ENCODE measurements around the gene CYYR1. TPM values are rescaled to one million over a fixed set of nuclear protein-coding genes. Genes with fewer than 3 reads are reported as not detected.
A peak's percentile ranks its signal among the peaks of the same experiment; 100 is the strongest.

Gene CYYR1
- total RNA-seq, 1 experiment from 2014 or later: not detected

GRCh38 chr21:26443291-26443690 is 129.8 kb downstream of the CYYR1 start:
- no peaks in the 10 kb centered on the region for H3K9me2 ChIP-seq (replicated peaks; ENCODE audit: low read length)
- TF ChIP-seq EZH2 (IDR thresholded peaks at IDR 0.05; ENCODE audit: low read length, unreplicated experiment) (no peak), CTCF (conservative IDR thresholded peaks at IDR 0.05; ENCODE audit: low read depth, low read length) (no peak), EZH2phosphoT487 (IDR thresholded peaks at IDR 0.05; ENCODE audit: borderline replicate concordance, low read length) (no peak)
- H3K27ac ChIP-seq (ENCODE audit: low read length): no peak overlapping the region; the same call in 1 of the 2 replicates
- ATAC-seq: peak; percentile 80
- no peaks in the 10 kb centered on the region for H4K20me1 ChIP-seq (ENCODE audit: low read length)
- DNase-seq: peak; percentile 43
- H3K4me3 ChIP-seq (ENCODE audit: low read length): no peak overlapping the region
- no peaks in the 10 kb centered on the region for H3K36me3 ChIP-seq (ENCODE audit: low read depth, low read length)
- no peaks in the 10 kb centered on the region for H3K79me2 ChIP-seq (ENCODE audit: low read length)
- peaks cover 12% of the 10 kb centered on the region; the same call in 1 of the 2 replicates for H3K4me1 ChIP-seq (ENCODE audit: insufficient read depth, low read length)
- H3K4me2 ChIP-seq (ENCODE audit: low read length): no peak overlapping the region
- no peak overlapping the region for H2AFZ ChIP-seq (ENCODE audit: low read length)
- intact Hi-C loops (cut with micrococcal nuclease): no loop called here
- no peaks in the 10 kb centered on the region for H3K27me3 ChIP-seq (ENCODE audit: low read length)
- ChIA-PET CTCF (no interaction called here), POLR2A (ENCODE audit: unreplicated experiment) (interaction anchor here (0.7 kb wide), 1 partner anchor 54 kb away, joined by 3 read pairs; no protein-coding TSS in a partner anchor)
- BruUV-seq (replicated peaks): no TSS peak
- H3F3A ChIP-seq (ENCODE audit: low read length, unreplicated experiment): no peaks in the 10 kb centered on the region
- no peaks in the 10 kb centered on the region for H3K9me3 ChIP-seq (ENCODE audit: low read length)
- H3K9ac ChIP-seq (ENCODE audit: low read length): no peak overlapping the region

- H3K36me3 ChIP-seq (ENCODE audit: low read depth, low read length): no peaks in the 10 kb centered on the region
- CTCF ChIA-PET: no interaction called here
- H3F3A ChIP-seq (ENCODE audit: low read length, unreplicated experiment): no peaks in the 10 kb centered on the region
- ATAC-seq (no peak), DNase-seq (no peak)
- intact Hi-C loops (cut with micrococcal nuclease): no loop called here
- no peaks in the 10 kb centered on the region for H3K27me3 ChIP-seq (ENCODE audit: low read length)
- no peaks in the 10 kb centered on the region for H3K79me2 ChIP-seq (ENCODE audit: low read length)
- H3K4me2 ChIP-seq (ENCODE audit: low read length): no peak overlapping the region
- H3K9me2 ChIP-seq (replicated peaks; ENCODE audit: low read length): no peaks in the 10 kb centered on the region
- no TSS peak for BruUV-seq (replicated peaks)
- no peaks in the 10 kb centered on the region for H3K9me3 ChIP-seq (ENCODE audit: low read length)
- no peaks in the 10 kb centered on the region for H4K20me1 ChIP-seq (ENCODE audit: low read length)
- H3K4me3 ChIP-seq (ENCODE audit: low read length): no peak overlapping the region
- H2AFZ ChIP-seq (ENCODE audit: low read length): no peak overlapping the region
- peaks cover 12% of the 10 kb centered on the region; the same call in 1 of the 2 replicates for H3K4me1 ChIP-seq (ENCODE audit: insufficient read depth, low read length)
- TF ChIP-seq EZH2 (IDR thresholded peaks at IDR 0.05; ENCODE audit: low read length, unreplicated experiment): no peak
- no peak for TF ChIP-seq CTCF (conservative IDR thresholded peaks at IDR 0.05; ENCODE audit: low read depth, low read length)
- no peak for TF ChIP-seq EZH2phosphoT487 (IDR thresholded peaks at IDR 0.05; ENCODE audit: borderline replicate concordance, low read length)
- no peak overlapping the region for H3K9ac ChIP-seq (ENCODE audit: low read length)
- H3K27ac ChIP-seq (ENCODE audit: low read length): no peak overlapping the region
- POLR2A ChIA-PET (ENCODE audit: unreplicated experiment): no interaction called here
Measured at GRCh38 chr21:26441149-26441548, 131.9 kb downstream of the CYYR1 start.

- ATAC-seq (no peak), DNase-seq (no peak)
- Histone ChIP-seq H3F3A (ENCODE audit: low read length, unreplicated experiment) (no peaks in the 10 kb centered on the region), H3K9me2 (replicated peaks; ENCODE audit: low read length) (no peaks in the 10 kb centered on the region), H3K4me2 (ENCODE audit: low read length) (no peak overlapping the region), H4K20me1 (ENCODE audit: low read length) (no peaks in the 10 kb centered on the region), H3K9me3 (ENCODE audit: low read length) (no peaks in the 10 kb centered on the region), H3K4me3 (ENCODE audit: low read length) (no peak overlapping the region), H3K79me2 (ENCODE audit: low read length) (no peaks in the 10 kb centered on the region), H3K9ac (ENCODE audit: low read length) (no peak overlapping the region), H3K36me3 (ENCODE audit: low read depth, low read length) (no peaks in the 10 kb centered on the region), H3K4me1 (ENCODE audit: insufficient read depth, low read length) (peaks cover 12% of the 10 kb centered on the region; the same call in 1 of the 2 replicates), H3K27me3 (ENCODE audit: low read length) (no peaks in the 10 kb centered on the region), H2AFZ (ENCODE audit: low read length) (no peak overlapping the region), H3K27ac (ENCODE audit: low read length) (no peak overlapping the region)
- ChIA-PET CTCF (no interaction called here), POLR2A (ENCODE audit: unreplicated experiment) (no interaction called here)
- intact Hi-C loops (cut with micrococcal nuclease): no loop called here
- no TSS peak for BruUV-seq (replicated peaks)
- TF ChIP-seq CTCF (conservative IDR thresholded peaks at IDR 0.05; ENCODE audit: low read depth, low read length) (no peak), EZH2phosphoT487 (IDR thresholded peaks at IDR 0.05; ENCODE audit: borderline replicate concordance, low read length) (no peak), EZH2 (IDR thresholded peaks at IDR 0.05; ENCODE audit: low read length, unreplicated experiment) (no peak)
Measured at GRCh38 chr21:26438976-26439375, 134.1 kb downstream of the CYYR1 start.
